Measurements from ENCODE around the gene LUZP2.

The LUZP2 gene

GRCh38 chr11:24589064-24589463, 92.2 kb downstream of the LUZP2 start:
- Histone ChIP-seq H3K79me2 (ENCODE audit: control insufficient read depth, low read length) (no peaks in the 10 kb centered on the region), H3K4me3 (ENCODE audit: low read length) (no peak overlapping the region)

GRCh38 chr11:24591283-24591682, 94.4 kb downstream of the LUZP2 start:
- TF ChIP-seq CTCF (IDR thresholded peaks at IDR 0.05; ENCODE audit: low read depth, low read length, poor library complexity, severe bottlenecking): no peak
- no peak for TF ChIP-seq EZH2phosphoT487 (IDR thresholded peaks at IDR 0.05; ENCODE audit: borderline replicate concordance, low read length)
- Histone ChIP-seq H3K79me2 (ENCODE audit: control insufficient read depth, low read length) (no peaks in the 10 kb centered on the region), H3F3A (ENCODE audit: control insufficient read depth, insufficient read depth) (no peaks in the 10 kb centered on the region), H3K27me3 (ENCODE audit: control insufficient read depth, low read length) (no peaks in the 10 kb centered on the region), H3K4me2 (ENCODE audit: low read length) (no peak overlapping the region), H3K27ac (ENCODE audit: low read depth, low read length) (no peak overlapping the region), H3K9me2 (replicated peaks; ENCODE audit: control insufficient read depth, low read length) (no peaks in the 10 kb centered on the region), H3K4me1 (ENCODE audit: control insufficient read depth, low read length) (no peaks in the 10 kb centered on the region), H4K20me1 (ENCODE audit: control insufficient read depth, insufficient read depth, low read depth, low read length) (no peaks in the 10 kb centered on the region), H3K36me3 (ENCODE audit: control insufficient read depth, low read length) (no peaks in the 10 kb centered on the region), H3K4me3 (ENCODE audit: low read length) (no peak overlapping the region), H3K9me3 (ENCODE audit: control insufficient read depth, insufficient read depth, low read length) (no peaks in the 10 kb centered on the region)

More at GRCh38 chr11:24589064-24589463, 92.2 kb downstream of the LUZP2 start:
- H3F3A ChIP-seq (ENCODE audit: control insufficient read depth, insufficient read depth): no peaks in the 10 kb centered on the region
- TF ChIP-seq CTCF (IDR thresholded peaks at IDR 0.05; ENCODE audit: low read depth, low read length, poor library complexity, severe bottlenecking) (no peak), EZH2phosphoT487 (IDR thresholded peaks at IDR 0.05; ENCODE audit: borderline replicate concordance, low read length) (no peak)
- H3K9me2 ChIP-seq (replicated peaks; ENCODE audit: control insufficient read depth, low read length): no peaks in the 10 kb centered on the region
- H3K4me1 ChIP-seq (ENCODE audit: control insufficient read depth, low read length): no peaks in the 10 kb centered on the region
- H4K20me1 ChIP-seq (ENCODE audit: control insufficient read depth, insufficient read depth, low read depth, low read length): no peaks in the 10 kb centered on the region
- H3K36me3 ChIP-seq (ENCODE audit: control insufficient read depth, low read length): no peaks in the 10 kb centered on the region
- no peaks in the 10 kb centered on the region for H3K27me3 ChIP-seq (ENCODE audit: control insufficient read depth, low read length)
- H3K9me3 ChIP-seq (ENCODE audit: control insufficient read depth, insufficient read depth, low read length): no peaks in the 10 kb centered on the region
- no peak overlapping the region for H3K4me2 ChIP-seq (ENCODE audit: low read length)
- H3K27ac ChIP-seq (ENCODE audit: low read depth, low read length): no peak overlapping the region

GRCh38 chr11:24592360-24592759, 95.5 kb downstream of the LUZP2 start:
- Histone ChIP-seq H4K20me1 (ENCODE audit: control insufficient read depth, insufficient read depth, low read depth, low read length) (no peaks in the 10 kb centered on the region), H3K9me2 (replicated peaks; ENCODE audit: control insufficient read depth, low read length) (no peaks in the 10 kb centered on the region), H3F3A (ENCODE audit: control insufficient read depth, insufficient read depth) (no peaks in the 10 kb centered on the region), H3K27ac (ENCODE audit: low read depth, low read length) (no peak overlapping the region), H3K4me2 (ENCODE audit: low read length) (no peak overlapping the region), H3K4me1 (ENCODE audit: control insufficient read depth, low read length) (no peaks in the 10 kb centered on the region), H3K79me2 (ENCODE audit: control insufficient read depth, low read length) (no peaks in the 10 kb centered on the region), H3K4me3 (ENCODE audit: low read length) (no peak overlapping the region), H3K27me3 (ENCODE audit: control insufficient read depth, low read length) (no peaks in the 10 kb centered on the region), H3K9me3 (ENCODE audit: control insufficient read depth, insufficient read depth, low read length) (no peaks in the 10 kb centered on the region), H3K36me3 (ENCODE audit: control insufficient read depth, low read length) (no peaks in the 10 kb centered on the region)
- TF ChIP-seq CTCF (IDR thresholded peaks at IDR 0.05; ENCODE audit: low read depth, low read length, poor library complexity, severe bottlenecking): no peak
- no peak for TF ChIP-seq EZH2phosphoT487 (IDR thresholded peaks at IDR 0.05; ENCODE audit: borderline replicate concordance, low read length)

GRCh38 chr11:24593332-24593731, 96.5 kb downstream of the LUZP2 start:
- no peaks in the 10 kb centered on the region for H3K4me1 ChIP-seq (ENCODE audit: control insufficient read depth, low read length)
- H3K36me3 ChIP-seq (ENCODE audit: control insufficient read depth, low read length): no peaks in the 10 kb centered on the region
- H4K20me1 ChIP-seq (ENCODE audit: control insufficient read depth, insufficient read depth, low read depth, low read length): no peaks in the 10 kb centered on the region
- no peak overlapping the region for H3K4me2 ChIP-seq (ENCODE audit: low read length)
- no peaks in the 10 kb centered on the region for H3K9me2 ChIP-seq (replicated peaks; ENCODE audit: control insufficient read depth, low read length)
- H3F3A ChIP-seq (ENCODE audit: control insufficient read depth, insufficient read depth): no peaks in the 10 kb centered on the region
- H3K9me3 ChIP-seq (ENCODE audit: control insufficient read depth, insufficient read depth, low read length): no peaks in the 10 kb centered on the region
- no peaks in the 10 kb centered on the region for H3K79me2 ChIP-seq (ENCODE audit: control insufficient read depth, low read length)
- H3K4me3 ChIP-seq (ENCODE audit: low read length): no peak overlapping the region
- TF ChIP-seq CTCF (IDR thresholded peaks at IDR 0.05; ENCODE audit: low read depth, low read length, poor library complexity, severe bottlenecking): no peak
- no peak for TF ChIP-seq EZH2phosphoT487 (IDR thresholded peaks at IDR 0.05; ENCODE audit: borderline replicate concordance, low read length)
- no peak overlapping the region for H3K27ac ChIP-seq (ENCODE audit: low read depth, low read length)
- H3K27me3 ChIP-seq (ENCODE audit: control insufficient read depth, low read length): no peaks in the 10 kb centered on the region

All from DOHH2 (cell line).